ENCODE data around the gene BDH1. TPM values are rescaled to one million over a fixed set of nuclear protein-coding genes. Genes with fewer than 3 reads are reported as not detected.

The BDH1 gene
- total and polyA plus RNA-seq, 2 of the 8 experiments (the other 6 are each of a cell fraction or from before 2014, with no cell fraction given) = 27.2 to 28.1 TPM

- TF ChIP-seq ATF2 (IDR thresholded peaks at IDR 0.05; ENCODE audit: low read length) (no peak), TAF1 (IDR thresholded peaks at IDR 0.05; ENCODE audit: low read depth, low read length) (no peak), SAP30 (IDR thresholded peaks at IDR 0.05; ENCODE audit: insufficient read depth, insufficient replicate concordance, low read length) (no peak), RXRA (IDR thresholded peaks at IDR 0.05; ENCODE audit: insufficient read depth, low read depth, low read length) (no peak), CREB1 (IDR thresholded peaks at IDR 0.05) (peak; percentile 48; the same call in 1 of the 2 replicates), KDM4A (IDR thresholded peaks at IDR 0.05; ENCODE audit: low read depth, low read length, severe bottlenecking) (no peak), FOSL1 (IDR thresholded peaks at IDR 0.05; ENCODE audit: insufficient read depth, low read depth, low read length) (no peak), RAD21 (IDR thresholded peaks at IDR 0.05 in 1 of 2, conservative IDR thresholded peaks at IDR 0.05 in 1 of 2; ENCODE audit: low read depth in 2 of 2, low read length in 2 of 2) (peak; percentile 48 to 66), HDAC2 (IDR thresholded peaks at IDR 0.05; ENCODE audit: borderline replicate concordance in 1 of 2, low read depth in 2 of 2, low read length in 2 of 2) (no peak), GABPA (IDR thresholded peaks at IDR 0.05; ENCODE audit: borderline replicate concordance, insufficient read depth, low read length) (no peak), YY1 (IDR thresholded peaks at IDR 0.05; ENCODE audit: low read depth, low read length) (no peak), EP300 (IDR thresholded peaks at IDR 0.05; ENCODE audit: borderline replicate concordance in 1 of 2, low read depth in 2 of 2, low read length in 2 of 2) (no peak), TCF12 (IDR thresholded peaks at IDR 0.05; ENCODE audit: low read depth, low read length) (no peak), EGR1 (IDR thresholded peaks at IDR 0.05; ENCODE audit: borderline replicate concordance, low read depth, low read length) (no peak), BCL11A (IDR thresholded peaks at IDR 0.05; ENCODE audit: low read depth in 2 of 2, low read length in 2 of 2) (no peak), TBP (IDR thresholded peaks at IDR 0.05; ENCODE audit: low read depth, low read length) (no peak), RFX5 (IDR thresholded peaks at IDR 0.05; ENCODE audit: borderline replicate concordance, low read depth, low read length) (no peak), BRCA1 (IDR thresholded peaks at IDR 0.05; ENCODE audit: low read depth, low read length) (no peak), HDAC6 (IDR thresholded peaks at IDR 0.05; ENCODE audit: low read depth, low read length) (no peak), SIN3A (conservative IDR thresholded peaks at IDR 0.05 in 1 of 2, IDR thresholded peaks at IDR 0.05 in 1 of 2; ENCODE audit: low read depth in 1 of 2, low read length in 2 of 2) (no peak), JUND (IDR thresholded peaks at IDR 0.05; ENCODE audit: low read length) (0 out of 2 replicates have a peak, but pooled peaks have one; percentile 18), CEBPB (IDR thresholded peaks at IDR 0.05; ENCODE audit: low read depth, low read length) (no peak)
These were observed 43.7 kb downstream of the BDH1 start (continued) for GRCh38 chr3:197511853-197512635.
